ENCODE measurements around the gene POSTN. TPM values are rescaled to one million over a fixed set of nuclear protein-coding genes. Genes with fewer than 3 reads are reported as not detected.

Gene POSTN
- total RNA-seq = 1,449 TPM

- Histone ChIP-seq H3K4me1 (ENCODE audit: control insufficient read depth in 3 of 3, insufficient read depth in 3 of 3, low read length in 3 of 3) (no peaks in the 10 kb centered on the region), H3K4me3 (ENCODE audit: low read length in 3 of 3) (no peak within 1 kb of the TSS), H3K27ac (ENCODE audit: low read depth, low read length) (no peak within 1 kb of the TSS), H3K9me3 (ENCODE audit: control insufficient read depth in 3 of 3, low read length in 3 of 3) (no peaks in the 10 kb centered on the region), H3K27me3 (ENCODE audit: control insufficient read depth in 3 of 3, insufficient read depth in 3 of 3, low read length in 3 of 3) (no peaks in the 10 kb centered on the region), H3K36me3 (ENCODE audit: control insufficient read depth in 3 of 3, insufficient read depth in 3 of 3, low read length in 3 of 3) (no peaks in the 10 kb centered on the region), H3K9ac (ENCODE audit: low read depth in 1 of 3, low read length in 3 of 3) (no peak within 1 kb of the TSS)
Measured at GRCh38 chr13:37598597-37598996, at the start of gene POSTN. POSTN (minus strand) TSS chr13:37598768; CDS start chr13:37598726, 42 bp downstream.

GRCh38 chr13:37647031-37647650, 48.6 kb upstream of the POSTN start:
- Histone ChIP-seq H3K27ac (ENCODE audit: low read depth, low read length) (no peak overlapping the region), H3K4me3 (ENCODE audit: low read length in 3 of 3) (no peak overlapping the region), H3K9me3 (ENCODE audit: control insufficient read depth in 3 of 3, low read length in 3 of 3) (no peaks in the 10 kb centered on the region), H3K36me3 (ENCODE audit: control insufficient read depth in 3 of 3, insufficient read depth in 3 of 3, low read length in 3 of 3) (no peaks in the 10 kb centered on the region), H3K4me1 (ENCODE audit: control insufficient read depth in 3 of 3, insufficient read depth in 3 of 3, low read length in 3 of 3) (no peaks in the 10 kb centered on the region), H3K9ac (ENCODE audit: low read depth in 1 of 3, low read length in 3 of 3) (no peak overlapping the region), H3K27me3 (ENCODE audit: control insufficient read depth in 3 of 3, insufficient read depth in 3 of 3, low read length in 3 of 3) (no peaks in the 10 kb centered on the region)

GRCh38 chr13:37646531-37646930, 48.0 kb upstream of the POSTN start:
- Histone ChIP-seq H3K36me3 (ENCODE audit: control insufficient read depth in 3 of 3, insufficient read depth in 3 of 3, low read length in 3 of 3) (no peaks in the 10 kb centered on the region), H3K9ac (ENCODE audit: low read depth in 1 of 3, low read length in 3 of 3) (no peak overlapping the region), H3K4me3 (ENCODE audit: low read length in 3 of 3) (no peak overlapping the region), H3K27me3 (ENCODE audit: control insufficient read depth in 3 of 3, insufficient read depth in 3 of 3, low read length in 3 of 3) (no peaks in the 10 kb centered on the region), H3K9me3 (ENCODE audit: control insufficient read depth in 3 of 3, low read length in 3 of 3) (no peaks in the 10 kb centered on the region), H3K4me1 (ENCODE audit: control insufficient read depth in 3 of 3, insufficient read depth in 3 of 3, low read length in 3 of 3) (no peaks in the 10 kb centered on the region), H3K27ac (ENCODE audit: low read depth, low read length) (no peak overlapping the region)

- Histone ChIP-seq H3K9ac (ENCODE audit: low read depth in 1 of 3, low read length in 3 of 3) (no peak overlapping the region), H3K27ac (ENCODE audit: low read depth, low read length) (no peak overlapping the region), H3K4me3 (ENCODE audit: low read length in 3 of 3) (no peak overlapping the region), H3K36me3 (ENCODE audit: control insufficient read depth in 3 of 3, insufficient read depth in 3 of 3, low read length in 3 of 3) (no peaks in the 10 kb centered on the region), H3K27me3 (ENCODE audit: control insufficient read depth in 3 of 3, insufficient read depth in 3 of 3, low read length in 3 of 3) (no peaks in the 10 kb centered on the region), H3K9me3 (ENCODE audit: control insufficient read depth in 3 of 3, low read length in 3 of 3) (no peaks in the 10 kb centered on the region), H3K4me1 (ENCODE audit: control insufficient read depth in 3 of 3, insufficient read depth in 3 of 3, low read length in 3 of 3) (no peaks in the 10 kb centered on the region)
Measured at GRCh38 chr13:37645181-37645740, 46.7 kb upstream of the POSTN start.

- Histone ChIP-seq H3K4me1 (ENCODE audit: control insufficient read depth in 3 of 3, insufficient read depth in 3 of 3, low read length in 3 of 3) (no peaks in the 10 kb centered on the region), H3K27ac (ENCODE audit: low read depth, low read length) (no peak overlapping the region), H3K27me3 (ENCODE audit: control insufficient read depth in 3 of 3, insufficient read depth in 3 of 3, low read length in 3 of 3) (no peaks in the 10 kb centered on the region), H3K9me3 (ENCODE audit: control insufficient read depth in 3 of 3, low read length in 3 of 3) (no peaks in the 10 kb centered on the region), H3K4me3 (ENCODE audit: low read length in 3 of 3) (no peak overlapping the region), H3K9ac (ENCODE audit: low read depth in 1 of 3, low read length in 3 of 3) (no peak overlapping the region), H3K36me3 (ENCODE audit: control insufficient read depth in 3 of 3, insufficient read depth in 3 of 3, low read length in 3 of 3) (no peaks in the 10 kb centered on the region)
Measured at GRCh38 chr13:37641391-37641790, 42.8 kb upstream of the POSTN start.

- Histone ChIP-seq H3K9ac (ENCODE audit: low read depth in 1 of 3, low read length in 3 of 3) (no peak overlapping the region), H3K4me1 (ENCODE audit: control insufficient read depth in 3 of 3, insufficient read depth in 3 of 3, low read length in 3 of 3) (no peaks in the 10 kb centered on the region), H3K27me3 (ENCODE audit: control insufficient read depth in 3 of 3, insufficient read depth in 3 of 3, low read length in 3 of 3) (no peaks in the 10 kb centered on the region), H3K4me3 (ENCODE audit: low read length in 3 of 3) (no peak overlapping the region), H3K9me3 (ENCODE audit: control insufficient read depth in 3 of 3, low read length in 3 of 3) (no peaks in the 10 kb centered on the region), H3K27ac (ENCODE audit: low read depth, low read length) (no peak overlapping the region), H3K36me3 (ENCODE audit: control insufficient read depth in 3 of 3, insufficient read depth in 3 of 3, low read length in 3 of 3) (no peaks in the 10 kb centered on the region)
Measured at GRCh38 chr13:37640499-37640898, 41.9 kb upstream of the POSTN start.

GRCh38 chr13:37636701-37637100, 38.1 kb upstream of the POSTN start:
- Histone ChIP-seq H3K27ac (ENCODE audit: low read depth, low read length) (no peak overlapping the region), H3K9me3 (ENCODE audit: control insufficient read depth in 3 of 3, low read length in 3 of 3) (no peaks in the 10 kb centered on the region)

GRCh38 chr13:37632294-37632693, 33.7 kb upstream of the POSTN start:
- no peak overlapping the region for H3K9ac ChIP-seq (ENCODE audit: low read depth in 1 of 3, low read length in 3 of 3)
- H3K27ac ChIP-seq (ENCODE audit: low read depth, low read length) = no peak overlapping the region
- H3K9me3 ChIP-seq (ENCODE audit: control insufficient read depth in 3 of 3, low read length in 3 of 3) = no peaks in the 10 kb centered on the region
- H3K36me3 ChIP-seq (ENCODE audit: control insufficient read depth in 3 of 3, insufficient read depth in 3 of 3, low read length in 3 of 3) = no peaks in the 10 kb centered on the region
- no peaks in the 10 kb centered on the region for H3K27me3 ChIP-seq (ENCODE audit: control insufficient read depth in 3 of 3, insufficient read depth in 3 of 3, low read length in 3 of 3)
- no peaks in the 10 kb centered on the region for H3K4me1 ChIP-seq (ENCODE audit: control insufficient read depth in 3 of 3, insufficient read depth in 3 of 3, low read length in 3 of 3)
- H3K4me3 ChIP-seq (ENCODE audit: low read length in 3 of 3) = no peak overlapping the region

More at GRCh38 chr13:37636701-37637100, 38.1 kb upstream of the POSTN start:
- H3K4me3 ChIP-seq (ENCODE audit: low read length in 3 of 3) = no peak overlapping the region
- no peaks in the 10 kb centered on the region for H3K27me3 ChIP-seq (ENCODE audit: control insufficient read depth in 3 of 3, insufficient read depth in 3 of 3, low read length in 3 of 3)
- no peaks in the 10 kb centered on the region for H3K36me3 ChIP-seq (ENCODE audit: control insufficient read depth in 3 of 3, insufficient read depth in 3 of 3, low read length in 3 of 3)
- H3K9ac ChIP-seq (ENCODE audit: low read depth in 1 of 3, low read length in 3 of 3) = no peak overlapping the region
- no peaks in the 10 kb centered on the region for H3K4me1 ChIP-seq (ENCODE audit: control insufficient read depth in 3 of 3, insufficient read depth in 3 of 3, low read length in 3 of 3)

GRCh38 chr13:37627428-37627827, 28.9 kb upstream of the POSTN start:
- H3K9ac ChIP-seq (ENCODE audit: low read depth in 1 of 3, low read length in 3 of 3) = no peak overlapping the region
- H3K4me1 ChIP-seq (ENCODE audit: control insufficient read depth in 3 of 3, insufficient read depth in 3 of 3, low read length in 3 of 3) = no peaks in the 10 kb centered on the region
- no peaks in the 10 kb centered on the region for H3K36me3 ChIP-seq (ENCODE audit: control insufficient read depth in 3 of 3, insufficient read depth in 3 of 3, low read length in 3 of 3)
- H3K27me3 ChIP-seq (ENCODE audit: control insufficient read depth in 3 of 3, insufficient read depth in 3 of 3, low read length in 3 of 3) = no peaks in the 10 kb centered on the region
- H3K9me3 ChIP-seq (ENCODE audit: control insufficient read depth in 3 of 3, low read length in 3 of 3) = no peaks in the 10 kb centered on the region
- no peak overlapping the region for H3K27ac ChIP-seq (ENCODE audit: low read depth, low read length)
- H3K4me3 ChIP-seq (ENCODE audit: low read length in 3 of 3) = no peak overlapping the region

DNA sequence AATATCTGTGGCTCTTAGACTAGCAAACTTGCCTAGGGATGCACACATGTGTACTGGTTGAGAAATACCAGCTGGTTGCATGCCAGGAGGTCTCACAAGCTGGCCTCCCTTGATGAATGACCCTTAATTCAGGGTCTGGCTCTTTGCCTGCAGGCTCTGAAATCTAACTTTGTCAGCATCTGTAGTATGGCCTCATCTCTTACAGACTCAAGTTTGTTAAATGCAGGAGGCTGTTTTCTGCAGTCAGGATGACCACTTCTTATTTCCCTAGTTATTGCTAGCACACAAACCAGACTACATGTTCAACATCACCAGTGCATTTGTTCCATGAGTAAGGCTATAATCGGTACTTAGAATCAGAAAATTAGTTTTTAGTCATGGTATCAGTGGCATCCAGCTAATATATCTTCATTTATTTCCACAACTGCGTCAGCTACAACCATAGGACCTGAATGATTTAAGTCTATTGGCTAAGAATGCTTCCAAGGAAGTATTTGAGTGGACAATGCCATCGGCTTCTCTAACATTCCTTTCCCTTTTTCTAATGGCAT, 23.3 kb upstream of the POSTN start:
- H3K9me3 ChIP-seq (ENCODE audit: control insufficient read depth in 3 of 3, low read length in 3 of 3) = no peaks in the 10 kb centered on the region
- no peaks in the 10 kb centered on the region for H3K27me3 ChIP-seq (ENCODE audit: control insufficient read depth in 3 of 3, insufficient read depth in 3 of 3, low read length in 3 of 3)
- no peaks in the 10 kb centered on the region for H3K4me1 ChIP-seq (ENCODE audit: control insufficient read depth in 3 of 3, insufficient read depth in 3 of 3, low read length in 3 of 3)

More for the DNA sequence above, 23.3 kb upstream of the POSTN start:
- no peak overlapping the region for H3K9ac ChIP-seq (ENCODE audit: low read depth in 1 of 3, low read length in 3 of 3)
- no peaks in the 10 kb centered on the region for H3K36me3 ChIP-seq (ENCODE audit: control insufficient read depth in 3 of 3, insufficient read depth in 3 of 3, low read length in 3 of 3)
- no peak overlapping the region for H3K4me3 ChIP-seq (ENCODE audit: low read length in 3 of 3)
- no peak overlapping the region for H3K27ac ChIP-seq (ENCODE audit: low read depth, low read length)
